ENCODE results near the gene F8.
"Not testable (repeated sequence)": the region's sequence is repeated elsewhere in the genome, so short reads cannot be mapped to it uniquely, and the experiment has no call there.

F8 gene

GRCh38 chrX:154816326-154816898 lies 206.1 kb downstream of the F8 start:
- not testable (repeated sequence) for DNase-seq (ENCODE audit: low spot score)

- DNase-seq (ENCODE audit: low spot score): no peak
Observed at GRCh38 chrX:154815274-154815818, 207.2 kb downstream of the F8 start.

DNA sequence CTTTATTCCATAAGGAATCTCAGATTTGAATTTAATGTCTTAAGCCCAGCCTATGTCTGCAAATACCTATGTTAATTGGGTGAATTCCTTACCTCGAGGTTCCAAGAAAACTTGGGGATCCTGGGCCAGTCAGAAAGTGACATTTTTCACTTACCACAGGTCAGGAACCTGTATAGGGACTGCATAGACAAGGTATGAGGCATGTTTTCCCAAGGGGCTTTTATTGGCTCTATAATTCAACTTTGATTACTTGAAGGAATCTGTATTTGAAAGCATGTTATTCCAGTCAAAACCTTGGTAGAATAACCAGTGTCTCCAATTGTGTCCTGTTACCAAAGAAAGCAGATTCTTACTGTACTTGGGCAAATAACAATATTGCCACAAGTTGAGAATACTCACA lies 208.7 kb downstream of the F8 start:
- DNase-seq (ENCODE audit: low spot score): no peak

- DNase-seq (ENCODE audit: low spot score): no peak
Observed at GRCh38 chrX:154812341-154813101, 210.0 kb downstream of the F8 start.

GRCh38 chrX:154809939-154810665 lies 212.4 kb downstream of the F8 start:
- no peak for DNase-seq (ENCODE audit: low spot score)

DNA sequence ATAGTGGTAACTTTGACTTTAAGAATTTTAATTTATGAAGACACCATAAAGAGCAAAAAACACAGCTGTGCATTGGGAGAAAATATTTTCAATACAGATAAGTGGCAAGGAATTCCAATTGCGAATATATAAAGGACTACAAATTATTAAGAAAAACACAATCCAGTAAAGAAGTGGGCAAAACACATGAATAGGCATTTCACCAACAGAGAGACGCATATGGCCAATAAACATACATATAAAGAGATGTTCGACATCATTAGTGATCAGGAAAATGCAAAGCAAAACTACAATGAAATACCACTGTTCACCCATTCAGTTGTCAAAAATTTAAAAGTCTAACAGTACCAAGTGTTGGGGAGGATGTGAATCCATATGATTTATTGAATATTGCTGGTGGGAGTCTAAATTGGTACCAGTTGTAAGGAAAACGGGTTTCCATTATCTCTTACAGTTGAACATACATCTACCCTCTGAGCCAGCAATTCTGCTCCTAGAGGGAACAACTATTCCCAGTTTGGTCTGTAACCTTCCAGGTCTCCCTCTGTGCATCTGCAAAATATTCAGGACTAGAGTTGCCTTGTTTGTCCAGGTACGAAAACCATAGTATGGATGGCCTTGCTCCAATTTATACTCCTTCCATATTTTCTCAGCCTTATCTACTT lies 215.6 kb downstream of the F8 start:
- DNase-seq (ENCODE audit: low spot score): no peak

DNA sequence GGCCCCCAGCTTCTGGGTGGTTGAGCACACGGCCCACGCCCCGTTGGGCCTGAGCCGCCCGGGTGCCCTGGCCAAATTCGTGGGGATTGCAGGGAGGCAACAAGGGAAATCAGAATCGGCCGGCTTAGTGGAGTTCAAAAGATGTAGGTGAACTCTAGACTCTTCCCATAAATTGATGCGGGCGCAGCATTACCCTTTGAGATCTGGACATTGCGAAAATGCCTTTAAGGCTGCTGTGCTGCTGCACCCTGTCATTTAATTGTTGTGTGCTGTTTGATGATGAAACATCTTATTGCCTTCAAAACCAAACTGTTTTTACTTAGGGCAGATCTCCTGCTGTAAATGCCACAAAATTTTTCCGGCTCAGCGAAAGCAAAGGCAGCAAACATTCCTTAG lies 216.8 kb downstream of the F8 start:
- no peak for DNase-seq (ENCODE audit: low spot score)

DNA sequence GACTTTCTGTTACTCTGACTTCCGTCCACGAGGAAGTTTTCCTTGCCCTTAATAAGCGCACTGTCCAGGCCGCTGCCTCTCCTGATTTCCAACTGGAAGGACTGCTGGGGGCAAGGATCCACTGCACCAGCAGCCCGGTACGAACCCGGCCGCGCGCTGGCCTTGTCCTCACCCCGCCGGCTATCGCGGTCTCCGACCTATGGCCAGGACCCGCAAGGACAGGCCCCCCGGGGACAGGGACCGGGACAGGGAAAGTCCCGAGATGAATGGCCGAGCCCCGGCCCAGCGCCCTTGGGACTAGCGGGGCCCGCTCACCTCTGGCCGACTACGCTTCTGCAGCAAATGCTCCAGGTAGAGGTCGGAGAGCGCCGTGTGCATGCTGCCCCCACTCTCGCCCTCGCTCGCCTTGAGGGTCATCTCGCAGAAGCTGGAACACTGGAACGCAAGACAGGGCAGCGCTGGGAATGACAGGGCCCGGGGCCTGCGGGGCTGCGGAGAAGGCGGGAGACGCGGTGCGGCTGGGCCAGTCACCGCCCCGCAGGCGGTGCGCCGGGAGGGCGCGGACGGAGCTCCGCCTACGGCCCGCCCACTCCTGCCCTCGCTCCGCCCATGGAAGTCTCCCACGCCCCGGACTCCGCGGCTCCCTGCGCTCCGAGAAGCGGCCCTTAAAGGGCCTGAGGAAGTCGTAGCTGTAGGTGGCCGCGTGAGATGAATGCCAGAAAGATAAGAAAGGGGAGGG lies 217.4 kb downstream of the F8 start, which contains the start of gene MPP1:
TSS of gene MPP1 (minus strand) at position 529 of the 739 bp plus-strand sequence. CDS start at position 417, 112 bp downstream.
- no peak for DNase-seq (ENCODE audit: low spot score)

- no peak for DNase-seq (ENCODE audit: low spot score)
Observed at GRCh38 chrX:154804261-154804956, 218.1 kb downstream of the F8 start.

DNA sequence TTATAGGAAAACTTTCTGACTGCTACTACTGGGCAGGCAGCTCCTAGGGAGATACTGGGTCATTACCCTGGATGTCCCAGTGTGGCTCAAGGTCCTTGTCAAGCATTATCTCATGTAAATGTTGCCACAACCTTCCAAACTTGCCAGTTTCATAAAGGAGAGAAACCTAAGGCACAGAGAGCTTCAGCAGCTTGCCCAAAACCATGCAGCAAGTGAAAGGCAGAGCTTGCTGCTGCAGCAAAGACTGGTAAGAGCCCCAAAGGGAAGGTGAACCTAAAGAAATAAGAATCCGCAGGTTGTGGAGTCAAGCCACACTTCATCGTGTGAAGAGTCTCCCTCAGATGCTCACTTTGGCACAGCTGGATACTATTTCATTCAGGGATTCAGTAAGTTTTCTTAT lies 219.6 kb downstream of the F8 start:
- DNase-seq (ENCODE audit: low spot score): no peak

- no peak for DNase-seq (ENCODE audit: low spot score)
Observed at GRCh38 chrX:154800478-154801210, 221.9 kb downstream of the F8 start.

DNA sequence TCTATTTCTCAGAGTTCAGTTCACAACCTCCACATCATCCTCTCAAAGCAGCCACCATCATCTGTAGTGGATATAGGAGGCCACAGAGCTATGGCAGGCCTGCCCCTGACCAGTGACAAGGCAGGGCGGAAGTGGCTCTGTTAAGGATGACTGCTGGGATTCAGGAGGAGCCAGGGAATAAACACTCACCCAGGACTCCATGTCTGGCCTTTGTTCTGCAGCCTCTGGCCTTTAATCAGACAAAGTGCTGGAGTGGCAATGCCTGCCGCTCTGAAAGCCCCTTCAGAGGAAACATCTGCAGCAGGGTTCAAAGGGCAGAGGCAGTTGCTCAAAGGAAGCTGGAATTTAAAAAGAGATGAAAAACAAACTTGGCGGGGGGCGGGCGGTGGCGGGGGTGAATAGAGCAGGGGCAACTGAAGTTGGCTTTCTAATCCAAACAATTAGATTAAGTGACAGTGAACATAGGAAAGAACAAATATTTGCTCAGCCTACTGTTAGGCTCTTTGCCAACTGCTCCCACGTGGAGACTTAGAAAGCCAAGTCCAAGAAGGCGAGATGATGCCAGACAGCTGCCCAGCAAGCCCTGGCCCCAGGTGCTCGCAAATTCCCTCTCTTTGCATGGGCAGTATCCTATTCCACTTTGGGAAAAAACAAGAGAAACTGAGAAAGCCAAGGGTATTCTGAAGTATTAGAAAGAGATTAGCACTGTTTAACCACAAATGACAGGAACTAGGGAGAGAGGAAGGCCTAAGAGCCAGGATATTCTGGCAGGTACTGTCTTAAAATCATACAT lies 222.8 kb downstream of the F8 start:
- DNase-seq (ENCODE audit: low spot score): no peak

DNA sequence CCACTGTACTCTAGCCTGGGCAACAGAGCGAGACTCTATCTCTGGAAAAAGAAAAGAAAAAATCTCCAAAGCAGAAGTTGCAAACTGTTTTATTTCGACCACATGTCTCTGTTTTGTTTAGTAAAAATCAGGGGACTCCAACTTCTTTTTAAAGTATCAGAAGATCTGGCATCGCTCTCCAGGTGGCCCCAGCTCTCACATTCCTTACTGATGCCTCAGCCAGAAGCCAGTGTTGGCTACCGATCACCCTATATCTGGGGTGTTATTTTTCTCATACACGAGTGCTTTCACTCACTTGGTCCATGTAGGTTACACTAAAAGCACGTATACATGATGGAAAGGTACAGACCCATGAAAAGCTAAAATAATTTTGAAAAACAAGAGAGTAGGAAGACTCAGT lies 225.5 kb downstream of the F8 start:
- no peak for DNase-seq (ENCODE audit: low spot score)

- DNase-seq (ENCODE audit: low spot score): no peak
Observed at GRCh38 chrX:154795016-154795415, 227.5 kb downstream of the F8 start.

DNA sequence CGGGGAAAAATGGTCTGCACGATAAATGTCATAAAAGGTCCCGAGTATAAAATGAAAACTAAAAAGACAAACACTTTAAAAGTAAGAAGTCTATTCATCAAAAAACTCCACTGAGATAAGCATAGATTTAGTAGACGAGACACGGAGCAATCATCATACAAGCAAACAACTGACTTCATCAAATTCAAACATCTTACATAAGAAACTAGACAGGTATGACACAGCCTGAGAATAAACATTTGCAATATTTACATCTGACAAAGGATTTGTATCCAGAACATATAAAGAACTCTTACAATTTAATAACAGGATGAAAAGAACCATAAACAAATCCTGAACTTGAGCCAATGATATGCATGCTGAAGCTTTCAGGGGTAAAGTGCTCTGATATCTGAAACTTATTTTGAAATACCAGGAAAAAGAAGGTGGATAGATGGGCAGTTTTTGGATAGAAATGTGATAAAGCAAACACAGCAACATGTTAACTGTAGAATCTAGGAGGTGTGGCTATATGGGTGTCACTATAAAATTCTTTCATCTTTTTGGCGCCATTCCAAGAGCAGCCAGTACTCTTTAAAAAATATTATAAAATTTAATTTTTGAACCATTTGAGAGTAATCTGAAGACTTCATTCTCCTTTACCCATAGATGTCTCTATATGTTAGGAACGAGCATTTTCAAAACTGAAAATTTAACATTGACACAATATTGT lies 229.3 kb downstream of the F8 start:
- no peak for DNase-seq (ENCODE audit: low spot score)

DNA sequence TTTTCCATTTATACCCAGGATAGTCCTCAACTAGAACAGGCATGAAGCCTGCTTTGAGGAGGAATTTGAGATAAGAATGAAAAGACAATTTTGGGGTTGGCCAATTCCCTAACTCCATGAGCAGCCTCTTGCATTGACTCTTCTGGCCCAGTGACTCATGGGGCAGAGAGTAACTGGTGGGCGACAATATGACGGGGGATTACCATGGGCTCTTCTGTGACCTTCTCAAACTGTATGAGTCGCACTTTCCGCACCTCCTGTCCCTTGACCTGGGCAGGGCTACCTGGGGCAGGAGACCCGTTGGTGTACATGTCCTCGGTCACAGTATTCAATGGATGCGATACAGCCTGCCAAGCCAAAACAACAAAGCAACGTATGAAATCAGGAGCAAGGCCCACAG lies 230.6 kb downstream of the F8 start:
- DNase-seq (ENCODE audit: low spot score): no peak

DNA sequence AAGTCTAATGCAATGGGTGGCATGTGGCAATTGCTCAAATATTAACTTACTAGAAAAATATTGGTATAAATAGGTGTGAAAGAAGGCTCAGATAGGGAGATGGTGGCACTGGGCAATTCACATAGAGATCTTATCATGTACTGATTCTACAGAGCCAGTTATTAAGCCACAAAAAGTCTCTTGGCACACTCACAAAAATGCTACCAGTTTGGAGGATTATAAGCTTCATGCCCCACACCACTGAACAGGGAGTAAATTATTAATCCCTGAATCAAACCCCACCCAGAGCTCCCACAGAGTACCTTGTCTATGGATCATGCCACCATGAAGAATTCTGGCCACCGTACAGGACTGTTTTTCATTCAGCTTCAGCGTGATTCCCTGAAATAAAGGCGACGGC lies 231.1 kb downstream of the F8 start:
- no peak for DNase-seq (ENCODE audit: low spot score)
